Measurements from ENCODE around the gene UGT3A1.
A peak's percentile ranks its signal among the peaks of the same experiment; 100 is the strongest.

The UGT3A1 gene

GRCh38 chr5:35908228-35908627, 83.0 kb downstream of the UGT3A1 start:
- DNase-seq: no peak

GRCh38 chr5:35904443-35905132, 86.6 kb downstream of the UGT3A1 start:
- no peak for DNase-seq

DNA sequence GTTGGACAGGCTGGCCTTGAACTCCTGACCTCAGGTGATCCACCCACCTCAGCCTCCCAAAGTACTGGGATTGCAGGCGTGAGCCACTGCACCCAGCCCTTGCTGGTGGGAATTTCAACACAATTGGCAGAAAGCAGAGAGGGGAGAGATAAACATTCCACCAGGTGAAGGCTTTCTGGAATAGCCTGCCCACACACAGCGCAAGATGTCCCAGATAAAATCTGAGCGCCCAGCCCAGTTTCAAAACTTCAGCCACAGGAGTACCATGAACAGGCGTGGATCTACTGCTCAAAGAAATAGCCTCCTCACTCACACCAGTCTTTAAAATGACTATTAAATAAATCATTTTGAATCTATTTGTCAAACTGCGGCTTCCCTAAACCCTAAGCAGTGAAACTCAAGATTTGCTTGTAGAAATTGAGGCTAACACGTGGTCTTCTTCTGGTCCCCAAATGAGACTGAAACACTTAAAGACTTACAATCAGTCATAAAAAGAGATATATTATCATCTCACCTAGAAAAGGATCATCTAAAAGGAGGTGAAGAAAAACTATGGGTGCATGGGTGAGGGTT, 87.5 kb downstream of the UGT3A1 start:
- DNase-seq: no peak

DNA sequence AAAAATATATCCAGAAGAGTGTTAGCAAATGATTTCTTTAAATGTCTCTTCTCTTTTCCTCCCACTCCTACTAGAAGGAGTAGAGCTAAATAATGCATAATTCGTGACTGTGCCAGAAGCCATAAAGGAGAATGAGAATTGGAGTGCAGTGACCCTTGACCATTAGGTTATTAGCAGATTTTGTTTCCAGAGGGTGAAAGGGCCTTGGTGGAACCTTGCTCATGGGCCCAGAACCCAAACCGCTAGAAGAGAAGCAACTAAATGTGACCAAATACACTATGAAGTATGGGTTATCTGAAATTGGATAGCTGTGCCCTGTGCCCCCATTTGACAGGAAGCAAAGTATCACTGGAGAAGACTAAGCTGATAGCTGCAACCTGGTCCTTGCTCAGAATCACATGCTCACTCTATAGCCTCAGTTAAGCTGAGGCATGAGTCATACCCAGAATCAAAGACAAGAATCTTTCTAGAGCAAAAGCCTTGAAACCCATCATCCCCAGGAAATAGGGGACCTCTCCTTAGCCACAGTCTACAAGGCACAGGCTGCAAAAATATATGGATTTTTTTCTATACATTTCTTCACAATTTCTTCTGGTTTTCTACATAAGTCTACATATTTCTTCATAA, 89.0 kb downstream of the UGT3A1 start:
- DNase-seq: peak in 3 of 4 experiments; percentile 21 to 49 (median 43)
